Muscle of leg (tissue), 11 donors: ENCODE measurements around the gene PNISR. TPM values are rescaled to one million over a fixed set of nuclear protein-coding genes. Genes with fewer than 3 reads are reported as not detected.

Source experiments
- DNase-seq: peaks from one replicate; pipeline ENCODE4 v3.0.0; 2013
- H3K27ac ChIP-seq: one replicate; pipeline ENCODE4 v1.5.1; 2013; ENCODE audit warnings: mild to moderate bottlenecking, low read length, control low read depth
- H3K27me3 ChIP-seq: one replicate; pipeline ENCODE4 v1.6.1; 2013; ENCODE audit warnings: low read length; ENCODE audit not compliant: control insufficient read depth, insufficient read depth
- H3K36me3 ChIP-seq: one replicate; pipeline ENCODE4 v1.6.1; 2013; ENCODE audit warnings: low read length; ENCODE audit not compliant: control insufficient read depth, insufficient read depth
- H3K4me1 ChIP-seq: one replicate; pipeline ENCODE4 v1.6.1; 2013; ENCODE audit warnings: low read length; ENCODE audit not compliant: control insufficient read depth, insufficient read depth
- H3K4me3 ChIP-seq: one replicate; pipeline ENCODE4 v1.5.1; 2013; ENCODE audit warnings: low read length, control low read depth
- H3K9me3 ChIP-seq: replicated peaks from 2 replicates; pipeline ENCODE4 v1.6.1; 2013; ENCODE audit warnings: low read depth, low read length; ENCODE audit not compliant: control insufficient read depth
- WGBS: methylation state at CpG from one replicate; pipeline ENCODE4 v1.1.5; 2013; ENCODE audit warnings: missing lambda C conversion rate; ENCODE audit not compliant: insufficient coverage; 5-methylcytosine and 5-hydroxymethylcytosine counted together
- polyA plus RNA-seq, 8 donors: library from polyadenylated mRNA; unstranded; fragments of 120-200 nt; gene quantifications; one replicate each; pipeline versions ENCODE4 v1.2.1 to v1.2.3, GENCODE V29; 2013; ENCODE audit warnings: inconsistent platforms in 1 of 8, low replicate concordance in 1 of 8; ENCODE audit not compliant: insufficient read length in 8 of 8, insufficient read depth in 1 of 8
- total RNA-seq: library from RNA; stranded (reverse); fragments of 120-200 nt; gene quantifications from one replicate; pipeline ENCODE4 v1.2.4, GENCODE V29; 2013

Gene PNISR
- total and polyA plus RNA-seq, 9 donors = 77.2 to 159 (median 113) TPM

- H3K4me3 ChIP-seq = peak overlapping the region; percentile 56
- no peaks in the 10 kb centered on the region for H3K9me3 ChIP-seq
- H3K27ac ChIP-seq = no peak overlapping the region
- H3K36me3 ChIP-seq = no peaks in the 10 kb centered on the region
- DNase-seq = no peak
- H3K4me1 ChIP-seq = peaks cover 11% of the 10 kb centered on the region
- 31% methylated on average over 21 of the region's 25 CpGs for WGBS
- peaks cover 28% of the 10 kb centered on the region for H3K27me3 ChIP-seq
Observed at GRCh38 chr6:99348288-99349170, 76.6 kb downstream of the PNISR start.

Other genes with a start within 250 kb of the PNISR start
- gene FAXC, start 75.6 kb downstream of the PNISR start, total RNA-seq = 1.2 TPM
- 1 to 10 TPM; 1.5 to 4.8 (median 2.6) TPM for gene FAXC, start 75.6 kb downstream of the PNISR start, polyA plus RNA-seq
- gene COQ3, start 31.1 kb downstream of the PNISR start, total RNA-seq = 7.5 TPM
- gene COQ3, start 31.1 kb downstream of the PNISR start, polyA plus RNA-seq = 1 to 10 TPM; 7.9 to 9.6 (median 8.4) TPM
- gene USP45, start 90.1 kb upstream of the PNISR start, total RNA-seq = 11.7 TPM
- gene USP45, start 90.1 kb upstream of the PNISR start, polyA plus RNA-seq = 1 to 10 TPM; 3.6 to 8.5 (median 6.0) TPM
- gene CCNC, start 143.4 kb upstream of the PNISR start, total RNA-seq = 37.2 TPM
- 10 to 100 TPM; 35.5 to 51.7 (median 43.0) TPM for gene CCNC, start 143.4 kb upstream of the PNISR start, polyA plus RNA-seq
- 0.04 TPM for gene PRDM13, start 181.5 kb upstream of the PNISR start, total RNA-seq
- gene PRDM13, start 181.5 kb upstream of the PNISR start, polyA plus RNA-seq = under 1 TPM in 1 of 8 donors, not detected in 7; 0.08 TPM